NCI-H748 (cell line): Measurements from ENCODE around the gene MPC1L.
A peak's percentile ranks its signal among the peaks of the same experiment; 100 is the strongest.

Source experiments
- DNase-seq: peaks from one replicate; lab custom pipeline; 2025; ENCODE audit not compliant: unreplicated experiment; lab: John Stamatoyannopoulos, UW

The MPC1L gene

DNA sequence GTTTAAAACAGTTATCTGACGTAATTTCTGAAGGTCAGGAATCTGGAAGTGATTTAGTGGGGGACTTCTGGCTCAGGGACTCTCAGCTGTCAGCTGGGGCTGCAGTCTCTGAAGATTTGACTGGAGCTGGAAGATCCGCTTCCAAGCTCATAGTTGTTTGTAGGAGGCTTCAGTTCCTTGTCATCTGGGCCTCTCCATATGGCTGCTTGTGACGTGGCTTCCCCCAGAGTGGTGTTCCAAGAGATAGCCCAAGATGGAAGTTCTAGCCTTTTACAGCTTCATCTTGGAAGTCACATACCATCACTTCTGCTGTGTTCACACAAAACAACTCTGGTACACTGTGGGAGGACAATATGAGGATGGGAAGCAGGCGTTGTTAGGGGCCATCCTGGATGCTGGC, 2.1 kb downstream of the MPC1L start:
- DNase-seq, result no peak

DNA sequence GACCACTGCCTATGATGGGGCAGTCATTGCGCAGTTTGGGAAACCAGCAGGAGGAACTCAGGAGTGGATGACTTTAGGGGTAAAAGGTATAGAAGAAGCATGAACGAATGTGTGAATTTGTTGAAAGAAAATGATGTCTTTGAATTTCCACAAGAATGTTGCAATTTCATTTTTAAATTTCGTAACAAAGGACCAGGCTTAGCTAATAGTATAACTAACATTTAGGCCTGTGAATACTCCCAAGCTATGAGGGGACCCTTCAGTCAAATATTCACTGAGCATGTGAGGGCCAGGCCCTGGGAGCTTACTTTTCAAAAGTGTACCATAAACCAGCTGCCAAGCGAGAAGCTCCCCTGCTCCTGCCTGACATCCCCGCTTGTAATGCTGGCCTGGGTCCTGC, 5.3 kb downstream of the MPC1L start:
- no peak for DNase-seq

GRCh38 chrX:40632199-40632598, 9.0 kb downstream of the MPC1L start:
- no peak for DNase-seq

DNA sequence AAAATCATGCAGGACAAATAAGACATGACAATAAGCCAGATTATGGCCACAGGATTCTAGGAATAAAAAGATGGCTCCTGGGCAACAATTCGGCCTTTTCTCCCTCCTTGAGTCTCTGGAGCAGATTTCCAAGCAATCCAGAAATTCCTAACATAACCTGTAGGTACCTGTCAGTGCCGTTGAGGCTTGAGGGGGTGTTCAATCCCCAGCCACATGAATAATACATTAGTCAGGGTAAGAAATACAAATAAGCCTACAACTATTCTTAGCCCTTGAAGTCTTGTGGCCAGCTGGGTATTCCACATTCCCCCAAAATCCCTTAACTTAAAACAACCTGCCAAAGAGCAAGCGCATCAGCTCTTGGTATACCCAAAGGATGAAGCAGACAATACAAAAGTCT, 14.5 kb downstream of the MPC1L start:
- DNase-seq, result no peak

GRCh38 chrX:40644176-40644575, 20.9 kb downstream of the MPC1L start:
- no peak for DNase-seq

DNA sequence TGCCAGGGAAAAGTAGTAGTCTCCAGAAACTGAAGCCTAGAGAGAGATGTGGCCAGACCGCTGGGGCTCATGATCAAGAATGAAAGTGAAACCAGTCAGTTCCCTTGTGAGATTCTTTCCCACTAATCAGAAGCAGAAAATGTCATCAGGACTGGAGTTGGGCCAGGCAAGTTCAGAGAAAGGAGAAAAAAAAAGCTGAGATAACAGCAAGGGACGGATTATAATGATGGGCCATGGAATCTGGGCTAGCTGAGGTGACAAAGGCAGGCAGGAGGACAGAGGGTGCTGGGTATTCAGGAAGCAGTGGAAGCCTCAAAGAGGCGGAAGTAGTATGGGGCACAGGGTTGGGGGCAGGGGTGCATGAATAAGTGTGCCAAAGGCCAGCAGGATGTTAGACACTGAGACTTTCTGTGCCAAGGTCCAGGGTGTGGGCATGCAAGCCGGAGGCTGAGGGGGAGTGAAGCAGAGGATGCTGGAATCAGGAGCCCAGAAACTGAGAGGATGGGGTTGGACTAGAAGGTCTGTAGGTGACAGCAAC, 21.7 kb downstream of the MPC1L start:
- DNase-seq, result no peak

DNA sequence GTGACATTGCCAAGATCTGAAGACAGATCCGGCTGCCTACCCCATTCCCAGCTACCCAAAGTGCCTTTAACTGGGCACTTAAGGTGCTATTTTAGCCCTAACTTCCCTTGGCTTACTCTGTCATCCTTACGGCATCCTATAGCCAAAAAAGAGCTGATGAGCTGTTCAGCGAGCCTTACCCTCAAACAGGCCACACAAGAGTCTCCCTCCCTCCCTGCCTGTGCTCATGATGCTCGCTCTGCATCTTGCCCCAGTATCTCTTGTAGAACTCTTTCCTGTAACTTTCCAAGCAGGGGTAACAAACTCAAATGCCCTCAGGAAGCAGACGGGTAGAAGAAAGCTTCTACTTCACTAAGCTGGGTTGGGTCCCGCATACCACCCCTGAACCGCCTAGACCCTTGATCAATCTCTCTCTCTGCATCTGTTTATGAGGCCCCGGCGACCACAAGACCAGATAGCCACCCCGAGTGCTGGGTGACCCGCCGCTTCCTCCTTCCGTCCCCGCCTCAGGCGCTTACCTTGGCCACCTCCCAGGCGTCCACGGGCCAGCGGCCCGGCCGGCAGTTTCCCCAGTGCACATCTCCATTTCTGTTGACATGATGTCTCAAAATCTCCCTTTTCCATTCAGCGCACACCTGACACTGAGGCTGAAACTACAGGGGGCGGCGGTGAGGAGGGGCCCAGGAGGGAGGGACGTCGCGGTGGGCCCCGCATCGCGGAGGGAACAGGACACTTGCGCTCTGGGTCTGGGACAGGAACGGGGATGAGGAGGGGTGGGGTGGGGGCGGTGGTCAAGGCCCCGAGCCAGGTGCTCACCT, 23.5 kb downstream of the MPC1L start:
- peak; percentile 45 for DNase-seq

GRCh38 chrX:40647307-40648197, 24.3 kb downstream of the MPC1L start, which contains the start of gene CXorf38:
CXorf38 (minus strand) TSS chrX:40647561; CDS start chrX:40647520, 41 bp downstream.
- DNase-seq, result peak; percentile 91

GRCh38 chrX:40651620-40652223, 28.5 kb downstream of the MPC1L start:
- peak; percentile 69 for DNase-seq

GRCh38 chrX:40652664-40653063, 29.4 kb downstream of the MPC1L start:
- DNase-seq, result no peak

DNA sequence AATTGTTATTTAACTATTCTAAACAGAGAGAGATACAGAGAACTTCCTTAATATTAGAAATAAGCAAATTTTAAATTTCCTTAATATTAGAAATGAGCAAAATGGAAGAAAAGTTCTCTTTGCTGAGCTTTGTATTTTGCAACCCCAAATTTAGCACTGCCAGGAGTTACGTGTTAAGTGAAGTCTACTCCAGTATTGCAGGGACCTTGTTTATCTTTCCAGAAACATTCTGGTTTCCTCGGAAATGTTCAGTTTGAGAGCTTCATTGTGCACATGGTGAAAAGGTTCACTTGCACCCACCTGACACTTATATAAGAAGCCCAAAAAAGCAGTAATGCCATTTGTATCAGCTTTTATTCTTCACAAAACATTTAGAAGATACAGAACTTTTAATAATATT, 30.3 kb downstream of the MPC1L start:
- DNase-seq, result no peak

DNA sequence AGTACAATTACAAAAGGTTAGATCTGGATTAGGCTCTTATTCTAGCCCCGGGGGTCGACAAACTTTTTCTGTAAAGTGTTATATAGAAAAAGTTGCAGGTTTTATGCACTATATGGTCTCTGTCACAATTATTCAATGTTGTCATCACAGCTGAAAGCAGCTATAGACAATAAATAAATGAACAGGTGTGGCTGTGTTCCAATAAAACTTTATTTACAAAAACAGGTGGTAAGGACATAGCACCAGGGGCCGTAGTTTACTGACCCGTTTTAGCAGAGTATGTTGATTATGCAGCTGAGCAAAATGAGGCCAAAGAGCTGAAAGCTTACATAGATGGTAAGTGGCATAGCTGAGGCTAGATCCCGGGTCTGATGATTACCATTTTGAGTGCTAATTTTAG, 37.2 kb downstream of the MPC1L start:
- DNase-seq, result no peak

GRCh38 chrX:40661489-40661888, 38.3 kb downstream of the MPC1L start:
- DNase-seq, result no peak

DNA sequence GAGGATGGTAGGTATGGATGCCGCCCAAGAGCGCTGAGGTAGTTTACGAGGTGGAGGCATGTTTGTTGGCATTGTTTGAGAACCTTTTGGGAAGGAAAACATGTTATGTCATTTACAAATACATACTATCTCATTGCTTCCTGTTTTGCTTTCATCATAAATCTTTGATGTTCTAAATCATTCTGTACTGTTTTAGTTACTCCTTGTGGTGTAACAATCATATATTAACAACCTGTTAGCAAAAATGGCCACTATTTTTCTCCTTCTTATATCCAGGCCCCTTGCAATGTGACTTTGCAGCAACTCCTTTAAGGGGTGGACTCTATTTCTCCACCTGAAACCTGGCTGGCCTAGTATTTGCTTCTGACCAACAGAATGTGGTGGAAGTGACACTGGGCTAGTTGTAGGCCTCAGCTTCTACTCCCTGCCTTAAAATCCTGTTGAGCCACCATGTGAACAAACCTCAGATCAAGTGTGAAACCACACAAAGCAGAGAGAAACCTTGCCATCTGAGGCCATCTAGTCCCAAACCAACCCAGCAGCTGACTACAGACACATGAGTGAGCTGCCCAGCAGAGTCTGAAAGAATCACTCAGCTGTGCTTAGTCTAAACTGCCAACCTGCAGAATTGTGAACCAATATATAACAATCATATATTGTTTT, 40.0 kb downstream of the MPC1L start:
- no peak for DNase-seq

DNA sequence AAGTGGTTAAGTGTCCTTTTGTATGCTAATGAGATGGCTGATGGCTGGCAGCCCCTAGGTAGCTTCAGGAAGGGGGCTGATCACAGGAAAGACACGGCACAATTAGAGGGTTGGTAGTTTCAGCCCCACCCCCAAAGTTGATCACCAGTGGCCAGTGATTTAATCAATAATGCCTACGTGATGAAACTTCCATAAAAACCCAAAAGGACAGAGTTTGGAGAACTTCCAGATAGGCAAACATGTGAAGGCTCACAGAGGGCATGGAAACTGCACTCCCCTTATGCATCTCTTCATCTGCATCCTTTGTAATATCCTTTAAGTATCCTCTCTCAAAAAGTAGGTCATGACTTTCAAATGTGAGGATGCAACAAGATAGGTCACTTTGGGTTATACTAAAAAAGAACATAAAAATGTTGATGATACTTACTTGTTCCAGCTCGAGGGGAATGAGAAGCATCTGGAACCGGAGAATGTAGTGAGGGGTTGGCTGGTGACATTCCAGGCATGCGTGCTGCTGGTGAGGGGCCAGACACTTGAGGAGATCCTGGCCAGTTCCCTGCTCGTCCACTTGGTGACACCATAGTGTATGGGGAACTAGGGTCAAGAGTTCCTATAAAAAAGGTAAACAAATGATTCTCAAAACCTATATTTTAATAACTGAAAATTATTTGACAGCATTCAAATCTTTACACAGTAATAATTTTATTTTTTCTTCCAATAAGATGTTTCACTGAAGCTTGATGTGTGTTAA, 40.8 kb downstream of the MPC1L start:
- no peak for DNase-seq

DNA sequence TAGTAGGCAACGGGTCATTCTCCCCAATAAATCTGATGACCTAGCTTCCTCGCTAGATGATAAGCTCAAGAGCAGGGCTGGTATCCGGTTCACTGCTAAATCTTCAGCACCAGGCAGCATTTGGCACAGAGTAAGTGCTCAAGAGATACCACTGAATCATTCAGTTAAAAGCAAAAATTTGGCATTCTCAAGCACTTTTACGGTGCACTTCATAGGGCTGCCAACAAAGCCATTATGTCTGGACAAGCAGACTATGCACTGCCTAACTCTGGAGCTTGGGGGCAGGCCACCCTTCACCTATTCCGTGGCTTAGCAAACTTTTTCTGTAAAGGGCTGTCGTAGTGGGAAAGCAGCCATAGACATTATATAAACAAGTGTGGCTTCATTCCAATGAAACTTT, 47.9 kb downstream of the MPC1L start:
- no peak for DNase-seq
